ENCODE results near the gene ZNF322. TPM values are rescaled to one million over a fixed set of nuclear protein-coding genes. Genes with fewer than 3 reads are reported as not detected.

Gene ZNF322
- total RNA-seq, 2 donors from 2014 or later, result 8.7 to 18.0 TPM

DNA sequence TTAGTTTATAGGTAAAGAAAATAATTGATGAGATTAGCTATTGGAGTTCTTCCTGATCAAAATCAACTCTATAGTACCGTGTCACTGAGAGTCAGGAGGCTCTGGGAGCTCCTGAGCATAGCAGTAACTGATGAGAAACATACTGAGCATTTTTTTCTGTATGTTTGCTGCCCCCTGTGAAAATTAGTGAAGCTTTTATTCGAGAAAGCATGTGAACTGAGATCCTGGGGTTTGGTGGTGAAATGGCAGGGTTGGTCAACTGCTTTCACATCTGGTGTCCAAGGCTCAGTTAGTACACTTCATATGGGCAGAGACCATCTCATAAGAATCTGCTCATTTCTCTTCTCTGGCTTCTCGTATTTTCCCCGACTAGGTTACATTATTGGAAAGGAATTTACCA is 66.9 kb downstream of the ZNF322 start:
- DNase-seq (ENCODE audit: low spot score), result no peak
- H3K36me3 Mint-ChIP-seq, result no peaks in the 10 kb centered on the region
- no peaks in the 10 kb centered on the region for H3K4me1 Mint-ChIP-seq (ENCODE audit: low read depth in 2 of 2)
- no peaks in the 10 kb centered on the region for H3K9me3 Mint-ChIP-seq
- no peak overlapping the region for H3K4me3 Mint-ChIP-seq
- H3K27ac Mint-ChIP-seq, result no peak overlapping the region
- ATAC-seq, result no peak
- H3K27me3 Mint-ChIP-seq, result peaks cover 26 to 34% of the 10 kb centered on the region in 2 donors

DNA sequence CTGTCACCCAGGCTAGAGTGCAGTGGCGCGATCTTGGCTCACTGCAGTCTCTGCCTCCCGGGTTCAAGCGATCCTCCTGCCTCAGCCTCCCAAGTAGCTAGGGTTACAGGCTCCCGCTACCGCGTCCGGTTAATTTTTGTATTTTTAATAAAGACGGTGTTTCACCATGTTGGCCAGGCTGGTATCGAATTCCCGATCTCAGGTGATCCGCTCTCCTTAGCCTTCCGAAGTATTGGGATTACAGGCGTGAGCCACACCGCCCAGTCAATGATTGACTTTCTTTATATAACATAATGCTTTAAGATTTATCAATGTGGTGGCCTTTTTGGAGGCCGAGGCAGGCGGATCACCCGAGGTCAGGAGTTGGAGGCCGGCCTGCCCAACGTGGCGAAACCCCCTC is 70.6 kb downstream of the ZNF322 start:
- H3K4me3 Mint-ChIP-seq, result no peak overlapping the region
- no peaks in the 10 kb centered on the region for H3K36me3 Mint-ChIP-seq
- H3K9me3 Mint-ChIP-seq, result no peaks in the 10 kb centered on the region
- H3K27me3 Mint-ChIP-seq, result peaks cover 34 to 36% of the 10 kb centered on the region in 2 donors
- ATAC-seq (no peak), DNase-seq (ENCODE audit: low spot score) (no peak)
- no peak overlapping the region for H3K27ac Mint-ChIP-seq
- H3K4me1 Mint-ChIP-seq (ENCODE audit: low read depth in 2 of 2), result no peaks in the 10 kb centered on the region

Other genes starting within 250 kb of the ZNF322 start
- gene BTN3A3, start 219.2 kb downstream of the ZNF322 start, total RNA-seq, result 10 to 100 TPM; 42.9 to 54.1 TPM
- 10 to 100 TPM; 41.2 to 47.4 TPM for gene BTN2A1, start 201.8 kb downstream of the ZNF322 start, total RNA-seq
- gene BTN1A1, start 159.4 kb downstream of the ZNF322 start, total RNA-seq, result not detected
- gene HMGN4, start 121.4 kb downstream of the ZNF322 start, total RNA-seq, result 10 to 100 TPM; 79.8 to 91.9 TPM
- 10 to 100 TPM; 26.1 to 29.5 TPM for gene ABT1, start 62.8 kb downstream of the ZNF322 start, total RNA-seq

All from natural killer cell treated with Interleukin-12 subunit alpha and Interleukin-12 subunit beta and Interleukin-15 and Interleukin-18, amount 100 ng/mL, for 72 hours (primary cell).